ENCODE data around the gene CCL24. TPM values are rescaled to one million over a fixed set of nuclear protein-coding genes. Genes with fewer than 3 reads are reported as not detected.
"Not testable (repeated sequence)": the region's sequence is repeated elsewhere in the genome, so short reads cannot be mapped to it uniquely, and the experiment has no call there.

CCL24 gene
- total RNA-seq, 1 experiment from 2014 or later: not detected

DNA sequence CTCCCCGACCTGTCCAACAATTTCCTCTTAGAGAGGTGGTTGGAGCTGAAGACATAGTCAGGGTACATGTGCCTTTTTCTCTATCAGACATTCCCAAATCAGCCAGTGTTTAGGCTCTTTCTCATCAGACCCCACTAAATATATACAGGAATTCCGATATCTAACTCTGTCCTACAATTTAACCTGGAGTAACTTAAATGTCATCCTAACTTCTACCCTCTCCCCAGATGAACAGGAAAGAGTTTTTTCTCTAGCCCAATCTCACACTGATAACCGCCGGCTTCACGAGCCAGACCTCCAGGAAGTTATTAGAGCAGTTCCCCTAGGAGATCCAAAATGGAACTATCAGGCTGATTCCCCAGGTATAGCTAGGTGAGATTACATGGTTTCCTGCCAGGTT is 30.5 kb downstream of the CCL24 start:
- H3K27ac ChIP-seq (ENCODE audit: low read depth, low read length, poor library complexity, severe bottlenecking); H3K36me3 ChIP-seq (ENCODE audit: insufficient read depth, low read length, poor library complexity, severe bottlenecking); CTCF ChIA-PET; H3K4me3 ChIP-seq (ENCODE audit: low read depth, low read length, poor library complexity, severe bottlenecking); POLR2A ChIA-PET (ENCODE audit: low non-redundant PET); BruUV-seq (replicated peaks); intact Hi-C loops (cut with micrococcal nuclease; ENCODE audit: unreplicated experiment); DNase-seq (ENCODE audit: low spot score); H3K9me3 ChIP-seq (ENCODE audit: low read depth, low read length, poor library complexity, severe bottlenecking); H3K27me3 ChIP-seq (replicated peaks; ENCODE audit: insufficient read depth, low read depth, low read length, poor library complexity); H3K4me1 ChIP-seq (ENCODE audit: insufficient read depth, low read length, poor library complexity, severe bottlenecking): not testable (repeated sequence)

DNA sequence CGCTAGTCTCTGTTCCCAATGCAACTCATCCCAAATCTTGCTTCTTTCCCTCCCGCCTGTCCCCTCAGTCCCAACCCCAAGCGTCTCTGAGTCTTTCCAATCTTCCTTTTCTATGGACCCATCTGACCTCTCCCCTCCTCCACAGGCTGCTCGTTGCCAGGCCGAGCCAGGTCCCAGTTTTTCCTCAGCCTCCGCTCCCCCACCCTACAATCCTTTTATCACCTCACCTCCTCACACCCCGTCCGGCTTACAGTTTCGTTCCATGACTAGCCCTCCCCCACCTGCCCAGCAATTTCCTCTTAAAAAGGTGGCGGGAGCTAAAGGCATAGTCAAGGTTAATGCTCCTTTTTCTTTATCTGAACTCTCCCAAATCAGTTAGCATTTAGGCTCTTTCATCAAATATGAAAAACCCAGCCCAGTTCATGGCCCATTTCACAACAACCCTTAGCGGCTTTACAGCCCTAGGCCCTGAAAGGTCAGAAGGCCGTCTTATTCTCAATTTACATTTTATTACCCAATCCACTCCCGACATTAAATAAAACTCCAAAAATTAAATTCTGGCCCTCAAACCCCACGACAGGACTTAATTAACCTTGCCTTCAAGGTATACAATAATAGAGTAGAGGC is 32.8 kb downstream of the CCL24 start:
- H3K9me3 ChIP-seq (ENCODE audit: low read depth, low read length, poor library complexity, severe bottlenecking); intact Hi-C loops (cut with micrococcal nuclease; ENCODE audit: unreplicated experiment); BruUV-seq (replicated peaks); POLR2A ChIA-PET (ENCODE audit: low non-redundant PET); H3K27me3 ChIP-seq (replicated peaks; ENCODE audit: insufficient read depth, low read depth, low read length, poor library complexity); DNase-seq (ENCODE audit: low spot score); H3K4me1 ChIP-seq (ENCODE audit: insufficient read depth, low read length, poor library complexity, severe bottlenecking); H3K27ac ChIP-seq (ENCODE audit: low read depth, low read length, poor library complexity, severe bottlenecking); H3K36me3 ChIP-seq (ENCODE audit: insufficient read depth, low read length, poor library complexity, severe bottlenecking); CTCF ChIA-PET; H3K4me3 ChIP-seq (ENCODE audit: low read depth, low read length, poor library complexity, severe bottlenecking): not testable (repeated sequence)

DNA sequence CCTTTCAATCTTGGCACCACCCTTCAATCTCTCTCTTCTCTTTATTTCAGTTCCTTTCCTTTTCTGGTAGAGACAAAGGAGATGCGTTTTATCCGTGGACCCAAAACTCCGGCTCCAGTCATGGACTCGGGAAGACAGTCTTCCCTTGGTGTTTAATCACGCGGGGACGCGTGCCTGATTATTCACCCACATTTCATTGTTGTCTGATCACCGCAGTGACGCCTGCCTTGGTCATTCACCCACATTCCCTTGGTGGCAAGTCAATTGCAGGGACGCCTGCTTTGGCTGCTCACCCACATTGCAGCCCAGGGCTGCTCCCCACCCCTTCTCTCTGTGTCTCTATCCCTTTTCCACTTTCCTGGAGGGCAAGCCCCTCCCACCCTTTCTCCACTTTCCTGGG is 34.1 kb downstream of the CCL24 start:
- H3K36me3 ChIP-seq (ENCODE audit: insufficient read depth, low read length, poor library complexity, severe bottlenecking); intact Hi-C loops (cut with micrococcal nuclease; ENCODE audit: unreplicated experiment); POLR2A ChIA-PET (ENCODE audit: low non-redundant PET); H3K27me3 ChIP-seq (replicated peaks; ENCODE audit: insufficient read depth, low read depth, low read length, poor library complexity); H3K27ac ChIP-seq (ENCODE audit: low read depth, low read length, poor library complexity, severe bottlenecking); DNase-seq (ENCODE audit: low spot score); CTCF ChIA-PET; H3K4me1 ChIP-seq (ENCODE audit: insufficient read depth, low read length, poor library complexity, severe bottlenecking); BruUV-seq (replicated peaks); H3K4me3 ChIP-seq (ENCODE audit: low read depth, low read length, poor library complexity, severe bottlenecking); H3K9me3 ChIP-seq (ENCODE audit: low read depth, low read length, poor library complexity, severe bottlenecking): not testable (repeated sequence)

DNA sequence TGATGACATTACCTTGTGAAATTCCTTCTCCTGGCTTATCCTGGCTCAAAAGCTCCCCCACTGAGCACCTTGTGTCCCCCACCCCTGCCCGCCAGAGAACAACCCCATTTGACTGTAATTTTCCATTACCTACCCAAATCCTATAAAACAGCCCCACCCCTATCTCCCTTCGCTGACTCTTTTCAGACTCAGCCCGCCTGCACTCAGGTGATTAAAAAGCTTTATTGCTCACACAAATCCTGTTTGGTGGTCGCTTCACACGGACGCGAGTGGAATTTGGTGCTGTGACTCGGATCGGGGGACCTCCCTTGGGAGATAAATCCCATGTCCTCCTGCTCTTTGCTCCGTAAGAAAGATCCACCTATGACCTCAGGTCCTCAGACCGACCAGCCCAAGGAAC is 34.6 kb downstream of the CCL24 start:
- CTCF ChIA-PET; H3K27ac ChIP-seq (ENCODE audit: low read depth, low read length, poor library complexity, severe bottlenecking); H3K36me3 ChIP-seq (ENCODE audit: insufficient read depth, low read length, poor library complexity, severe bottlenecking); intact Hi-C loops (cut with micrococcal nuclease; ENCODE audit: unreplicated experiment); POLR2A ChIA-PET (ENCODE audit: low non-redundant PET); H3K9me3 ChIP-seq (ENCODE audit: low read depth, low read length, poor library complexity, severe bottlenecking); DNase-seq (ENCODE audit: low spot score); H3K4me1 ChIP-seq (ENCODE audit: insufficient read depth, low read length, poor library complexity, severe bottlenecking); H3K4me3 ChIP-seq (ENCODE audit: low read depth, low read length, poor library complexity, severe bottlenecking); BruUV-seq (replicated peaks); H3K27me3 ChIP-seq (replicated peaks; ENCODE audit: insufficient read depth, low read depth, low read length, poor library complexity): not testable (repeated sequence)

DNA sequence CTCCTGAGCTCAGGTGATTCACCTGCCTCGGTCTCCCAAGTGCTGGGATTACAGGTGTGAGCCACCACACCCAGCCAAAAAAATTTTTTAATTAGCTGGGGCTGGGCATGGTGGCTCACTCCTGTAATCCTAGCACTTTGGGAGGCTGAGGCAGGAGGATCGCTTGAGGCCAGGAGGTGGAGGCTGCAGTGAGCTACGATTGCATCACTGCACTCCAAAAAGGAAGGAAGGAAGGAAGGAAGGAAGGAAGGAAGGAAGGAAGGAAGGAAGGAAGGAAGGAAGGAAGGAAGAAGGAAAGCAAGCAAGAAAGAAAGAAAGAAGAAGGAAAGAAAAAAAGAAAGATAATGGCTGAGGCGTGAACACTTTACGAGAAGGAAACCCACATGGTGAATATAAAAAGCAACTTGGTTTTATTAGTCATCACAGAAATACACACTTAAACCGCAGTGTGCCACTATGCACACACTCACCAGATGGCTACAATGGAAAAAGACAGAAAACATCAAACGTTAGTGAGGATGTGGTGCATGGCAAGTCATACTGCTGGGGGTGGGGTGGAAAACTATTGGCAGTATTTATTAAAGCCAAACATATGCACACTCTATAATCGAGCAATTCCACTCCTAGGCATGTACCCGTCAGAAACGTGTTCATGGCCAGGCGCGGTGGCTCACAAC is 37.2 kb downstream of the CCL24 start:
- no peaks in the 10 kb centered on the region for H3K4me1 ChIP-seq (ENCODE audit: insufficient read depth, low read length, poor library complexity, severe bottlenecking)
- POLR2A ChIA-PET (ENCODE audit: low non-redundant PET): no interaction called here
- intact Hi-C loops (cut with micrococcal nuclease; ENCODE audit: unreplicated experiment): no loop called here
- DNase-seq (ENCODE audit: low spot score): peak; percentile 60
- H3K27ac ChIP-seq (ENCODE audit: low read depth, low read length, poor library complexity, severe bottlenecking): no peak overlapping the region
- no TSS peak for BruUV-seq (replicated peaks)
- H3K27me3 ChIP-seq (replicated peaks; ENCODE audit: insufficient read depth, low read depth, low read length, poor library complexity): no peaks in the 10 kb centered on the region
- no peak overlapping the region for H3K4me3 ChIP-seq (ENCODE audit: low read depth, low read length, poor library complexity, severe bottlenecking)
- CTCF ChIA-PET: interaction anchor here (0.6 kb wide), 1 partner anchor 22 kb away, joined by 4 read pairs; no protein-coding TSS in a partner anchor
- no peaks in the 10 kb centered on the region for H3K36me3 ChIP-seq (ENCODE audit: insufficient read depth, low read length, poor library complexity, severe bottlenecking)
- TF ChIP-seq, protein P1, sequence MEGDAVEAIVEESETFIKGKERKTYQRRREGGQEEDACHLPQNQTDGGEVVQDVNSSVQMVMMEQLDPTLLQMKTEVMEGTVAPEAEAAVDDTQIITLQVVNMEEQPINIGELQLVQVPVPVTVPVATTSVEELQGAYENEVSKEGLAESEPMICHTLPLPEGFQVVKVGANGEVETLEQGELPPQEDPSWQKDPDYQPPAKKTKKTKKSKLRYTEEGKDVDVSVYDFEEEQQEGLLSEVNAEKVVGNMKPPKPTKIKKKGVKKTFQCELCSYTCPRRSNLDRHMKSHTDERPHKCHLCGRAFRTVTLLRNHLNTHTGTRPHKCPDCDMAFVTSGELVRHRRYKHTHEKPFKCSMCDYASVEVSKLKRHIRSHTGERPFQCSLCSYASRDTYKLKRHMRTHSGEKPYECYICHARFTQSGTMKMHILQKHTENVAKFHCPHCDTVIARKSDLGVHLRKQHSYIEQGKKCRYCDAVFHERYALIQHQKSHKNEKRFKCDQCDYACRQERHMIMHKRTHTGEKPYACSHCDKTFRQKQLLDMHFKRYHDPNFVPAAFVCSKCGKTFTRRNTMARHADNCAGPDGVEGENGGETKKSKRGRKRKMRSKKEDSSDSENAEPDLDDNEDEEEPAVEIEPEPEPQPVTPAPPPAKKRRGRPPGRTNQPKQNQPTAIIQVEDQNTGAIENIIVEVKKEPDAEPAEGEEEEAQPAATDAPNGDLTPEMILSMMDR (conservative IDR thresholded peaks at IDR 0.05; ENCODE audit: low read depth, low read length): no peak
- TF ChIP-seq EZH2 (IDR thresholded peaks at IDR 0.05; ENCODE audit: borderline replicate concordance, low read depth, low read length, poor library complexity, severe bottlenecking): no peak
- H3K9me3 ChIP-seq (ENCODE audit: low read depth, low read length, poor library complexity, severe bottlenecking): no peaks in the 10 kb centered on the region

DNA sequence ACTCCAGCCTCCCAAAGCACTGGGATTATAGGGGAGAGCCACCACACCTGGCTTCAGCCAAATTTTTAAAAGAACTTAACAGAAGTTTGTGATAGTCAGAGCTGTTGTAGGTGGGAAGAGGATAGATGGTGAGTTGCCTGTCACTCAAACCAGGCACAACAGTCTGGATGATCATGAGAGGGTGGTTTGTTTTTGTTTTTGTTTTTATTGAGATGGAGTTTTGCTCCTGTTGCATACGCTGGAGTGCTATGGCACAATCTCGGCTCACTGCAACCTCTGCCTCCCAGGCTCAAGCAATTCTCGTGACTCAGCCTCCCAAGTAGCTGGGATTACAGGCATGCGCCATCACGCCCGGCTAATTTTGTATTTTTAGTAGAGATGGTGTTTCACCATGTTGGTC is 39.6 kb downstream of the CCL24 start:
- H3K27ac ChIP-seq (ENCODE audit: low read depth, low read length, poor library complexity, severe bottlenecking); H3K9me3 ChIP-seq (ENCODE audit: low read depth, low read length, poor library complexity, severe bottlenecking); H3K4me1 ChIP-seq (ENCODE audit: insufficient read depth, low read length, poor library complexity, severe bottlenecking); H3K4me3 ChIP-seq (ENCODE audit: low read depth, low read length, poor library complexity, severe bottlenecking); BruUV-seq (replicated peaks); DNase-seq (ENCODE audit: low spot score); H3K36me3 ChIP-seq (ENCODE audit: insufficient read depth, low read length, poor library complexity, severe bottlenecking); intact Hi-C loops (cut with micrococcal nuclease; ENCODE audit: unreplicated experiment); POLR2A ChIA-PET (ENCODE audit: low non-redundant PET); H3K27me3 ChIP-seq (replicated peaks; ENCODE audit: insufficient read depth, low read depth, low read length, poor library complexity); CTCF ChIA-PET: not testable (repeated sequence)

Measured in A673 (cell line).